ENCODE data around the gene SOWAHA. TPM values are rescaled to one million over a fixed set of nuclear protein-coding genes. Genes with fewer than 3 reads are reported as not detected.

SOWAHA gene
- total RNA-seq, 1 experiment from 2014 or later, result 0.39 TPM

DNA sequence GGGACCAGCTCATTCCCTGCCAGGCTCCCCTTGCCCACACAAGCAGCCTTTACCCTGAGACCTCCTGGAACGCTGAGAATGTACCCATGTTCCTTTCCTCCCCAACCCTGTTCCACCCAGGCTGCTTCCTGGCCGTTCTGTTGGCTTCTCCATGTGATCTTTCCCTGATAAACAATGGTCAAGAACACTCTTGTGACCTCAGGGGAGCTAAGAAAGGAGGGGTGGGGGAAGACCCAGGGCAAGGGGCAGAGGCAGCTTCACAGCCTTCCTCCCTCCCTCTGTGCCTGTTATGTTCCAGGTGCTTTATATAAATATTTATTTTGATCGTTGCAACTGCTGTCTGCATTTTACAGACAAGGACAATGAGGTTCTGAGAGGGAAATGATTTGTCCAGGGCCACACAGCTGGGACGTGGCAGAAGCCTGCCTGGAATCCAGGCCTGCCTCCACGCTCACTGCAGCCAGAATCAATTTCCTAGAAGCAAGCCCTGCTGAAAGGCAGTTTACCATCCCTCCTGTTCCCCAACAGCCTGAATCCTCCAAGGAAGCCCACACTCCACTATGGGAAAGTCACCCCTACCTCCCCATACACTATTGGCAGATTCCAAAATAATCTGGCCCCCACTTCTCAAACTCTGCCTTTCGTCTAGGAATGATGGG lies 13.5 kb downstream of the SOWAHA start:
- Histone ChIP-seq H3K27ac (ENCODE audit: low read depth, low read length) (no peak overlapping the region), H3K9me3 (ENCODE audit: control insufficient read depth in 1 of 2, insufficient read depth in 1 of 2, low read depth in 1 of 2, low read length in 2 of 2) (no peaks in the 10 kb centered on the region), H4K20me1 (ENCODE audit: insufficient read depth) (no peaks in the 10 kb centered on the region), H3K36me3 (ENCODE audit: control insufficient read depth in 1 of 2, insufficient read depth in 2 of 2, low read length in 2 of 2) (no peaks in the 10 kb centered on the region), H3K79me2 (ENCODE audit: insufficient read depth, low read length) (peaks cover 6% of the 10 kb centered on the region; the same call in 1 of the 2 replicates), H3K9me2 (ENCODE audit: insufficient read depth) (no peaks in the 10 kb centered on the region), H3K4me1 (ENCODE audit: control insufficient read depth in 1 of 2, insufficient read depth in 2 of 2, low read length in 2 of 2) (peaks cover 12 to 19% of the 10 kb centered on the region in 2 experiments; a peak in 3 of 4 replicates), H2AFZ (ENCODE audit: low read depth, low read length, poor library complexity, severe bottlenecking) (no peak overlapping the region), H3K4me2 (ENCODE audit: low read length) (no peak overlapping the region), H3K4me3 (replicated peaks in 1 of 2; ENCODE audit: low read depth in 1 of 2, low read length in 2 of 2) (no peak overlapping the region), H3K9ac (ENCODE audit: low read length) (no peak overlapping the region), H3K27me3 (ENCODE audit: insufficient read depth, low read length) (no peaks in the 10 kb centered on the region)
- POLR2A ChIA-PET, result no interaction called here
- no TSS peak for BruUV-seq (replicated peaks)
- CTCF ChIA-PET, result no interaction called here
- no peak for ATAC-seq
- RAD21 ChIA-PET (ENCODE audit: low non-redundant PET in 1 of 2, low total read pairs in 2 of 2, uncharacterized antibody in 2 of 2, unreplicated experiment in 2 of 2), result no interaction called here
- TF ChIP-seq, protein P1, sequence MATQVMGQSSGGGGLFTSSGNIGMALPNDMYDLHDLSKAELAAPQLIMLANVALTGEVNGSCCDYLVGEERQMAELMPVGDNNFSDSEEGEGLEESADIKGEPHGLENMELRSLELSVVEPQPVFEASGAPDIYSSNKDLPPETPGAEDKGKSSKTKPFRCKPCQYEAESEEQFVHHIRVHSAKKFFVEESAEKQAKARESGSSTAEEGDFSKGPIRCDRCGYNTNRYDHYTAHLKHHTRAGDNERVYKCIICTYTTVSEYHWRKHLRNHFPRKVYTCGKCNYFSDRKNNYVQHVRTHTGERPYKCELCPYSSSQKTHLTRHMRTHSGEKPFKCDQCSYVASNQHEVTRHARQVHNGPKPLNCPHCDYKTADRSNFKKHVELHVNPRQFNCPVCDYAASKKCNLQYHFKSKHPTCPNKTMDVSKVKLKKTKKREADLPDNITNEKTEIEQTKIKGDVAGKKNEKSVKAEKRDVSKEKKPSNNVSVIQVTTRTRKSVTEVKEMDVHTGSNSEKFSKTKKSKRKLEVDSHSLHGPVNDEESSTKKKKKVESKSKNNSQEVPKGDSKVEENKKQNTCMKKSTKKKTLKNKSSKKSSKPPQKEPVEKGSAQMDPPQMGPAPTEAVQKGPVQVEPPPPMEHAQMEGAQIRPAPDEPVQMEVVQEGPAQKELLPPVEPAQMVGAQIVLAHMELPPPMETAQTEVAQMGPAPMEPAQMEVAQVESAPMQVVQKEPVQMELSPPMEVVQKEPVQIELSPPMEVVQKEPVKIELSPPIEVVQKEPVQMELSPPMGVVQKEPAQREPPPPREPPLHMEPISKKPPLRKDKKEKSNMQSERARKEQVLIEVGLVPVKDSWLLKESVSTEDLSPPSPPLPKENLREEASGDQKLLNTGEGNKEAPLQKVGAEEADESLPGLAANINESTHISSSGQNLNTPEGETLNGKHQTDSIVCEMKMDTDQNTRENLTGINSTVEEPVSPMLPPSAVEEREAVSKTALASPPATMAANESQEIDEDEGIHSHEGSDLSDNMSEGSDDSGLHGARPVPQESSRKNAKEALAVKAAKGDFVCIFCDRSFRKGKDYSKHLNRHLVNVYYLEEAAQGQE (IDR thresholded peaks at IDR 0.05; ENCODE audit: low read depth), result no peak
- TF ChIP-seq CEBPB (IDR thresholded peaks at IDR 0.05; ENCODE audit: low read depth), result no peak
- TF ChIP-seq ZFX (IDR thresholded peaks at IDR 0.05), result no peak
- intact Hi-C loops (cut with micrococcal nuclease), result no loop called here
- no peak for DNase-seq (ENCODE audit: low read depth, low spot score)

All from HCT116 (cell line).